K562 (cell line): ENCODE results near the gene RNF152. TPM values are rescaled to one million over a fixed set of nuclear protein-coding genes. Genes with fewer than 3 reads are reported as not detected.

Experiments
- CBFA2T3 ChIP-seq: fragments of 450-650 bp; IDR thresholded peaks from 2 replicates; pipeline ENCODE4 v1.6.1; 2017
- CREB5 ChIP-seq: fragments of 250-450 bp; sonication (Bioruptor Pico); IDR thresholded peaks from 2 replicates; pipeline ENCODE4 v1.5.0; 2020; ENCODE audit warnings: mild to moderate bottlenecking
- ELF4 ChIP-seq: fragments of 450-650 bp; formaldehyde crosslinking; IDR thresholded peaks from 2 replicates; pipeline ENCODE4 v1.4.0; 2022; ENCODE audit warnings: missing genetic modification characterization
- EWSR1 ChIP-seq: fragments of 450-650 bp; IDR thresholded peaks from 2 replicates; pipeline ENCODE4 v1.6.1; 2018; ENCODE audit warnings: borderline replicate concordance, mild to moderate bottlenecking, low read depth, moderate library complexity; ENCODE audit not compliant: partially characterized antibody
- EZH2 ChIP-seq: IDR thresholded peaks from 2 replicates; pipeline ENCODE4 v1.6.1; 2012; ENCODE audit warnings: low read depth, mild to moderate bottlenecking, inconsistent platforms, low read length, borderline replicate concordance
- FOXP4 ChIP-seq: sonication (generic); formaldehyde crosslinking; IDR thresholded peaks from 2 replicates; pipeline ENCODE4 v1.8.0; 2022; ENCODE audit warnings: mild to moderate bottlenecking, missing genetic modification reagents, borderline replicate concordance
- GTF2F1 ChIP-seq: IDR thresholded peaks from 2 replicates; pipeline ENCODE4 v1.6.1; 2011; ENCODE audit warnings: low read depth, low read length, improper control_type of control experiment
- HNRNPUL1 ChIP-seq: fragments of 200-400 bp; formaldehyde crosslinking; IDR thresholded peaks from 2 replicates; pipeline ENCODE4 v1.6.1; 2017; ENCODE audit warnings: low read length
- IRF1 ChIP-seq: sonication (generic); formaldehyde crosslinking; IDR thresholded peaks from 2 replicates; pipeline ENCODE4 v1.8.0; 2022; ENCODE audit warnings: missing genetic modification reagents, mild to moderate bottlenecking, borderline replicate concordance
- NFIC ChIP-seq: fragments of 450-650 bp; IDR thresholded peaks from 2 replicates; pipeline ENCODE4 v1.6.1; 2017; ENCODE audit warnings: mild to moderate bottlenecking, inconsistent platforms
- POLR3G ChIP-seq: IDR thresholded peaks from 2 replicates; pipeline ENCODE4 v1.6.1; 2011; ENCODE audit not compliant: insufficient read length, insufficient replicate concordance; ENCODE audit errors: extremely low read depth
- PREB ChIP-seq: sonication (generic); formaldehyde crosslinking; IDR thresholded peaks from 2 replicates; pipeline ENCODE4 v1.8.1; 2023; ENCODE audit warnings: mild to moderate bottlenecking, missing genetic modification reagents
- RBM15 ChIP-seq: fragments of 200-400 bp; formaldehyde crosslinking; IDR thresholded peaks from 2 replicates; pipeline ENCODE4 v1.6.1; 2018; ENCODE audit warnings: mild to moderate bottlenecking, low read length, moderate library complexity; ENCODE audit not compliant: insufficient read depth
- RBM17 ChIP-seq: fragments of 200-400 bp; formaldehyde crosslinking; IDR thresholded peaks from 2 replicates; pipeline ENCODE4 v1.6.1; 2017; ENCODE audit warnings: low read depth, mild to moderate bottlenecking, low read length, borderline replicate concordance
- TGIF2 ChIP-seq: sonication (generic); formaldehyde crosslinking; IDR thresholded peaks from 2 replicates; pipeline ENCODE4 v1.8.1; 2022; ENCODE audit warnings: mild to moderate bottlenecking, missing genetic modification reagents, moderate library complexity
- ZBTB7A ChIP-seq: IDR thresholded peaks from 2 replicates; pipeline ENCODE4 v1.6.1; 2011; ENCODE audit warnings: low read depth, mild to moderate bottlenecking, low read length, moderate library complexity, borderline replicate concordance; ENCODE audit not compliant: control insufficient read depth
- ZMIZ1 ChIP-seq, 2 experiments: fragments of 150-350 bp in 1 of 2; IDR thresholded peaks; 2 replicates each; pipeline ENCODE4 v1.6.1; 2012 to 2016; ENCODE audit warnings: low read depth in 2 of 2, low read length in 2 of 2, mild to moderate bottlenecking in 1 of 2, moderate library complexity in 1 of 2
- ZNF695 ChIP-seq: fragments of 450-650 bp; formaldehyde crosslinking; IDR thresholded peaks from 2 replicates; pipeline ENCODE4 v1.4.0; 2020; ENCODE audit warnings: mild to moderate bottlenecking, moderate library complexity
- ZNF696 ChIP-seq: fragments of 250-450 bp; sonication (Bioruptor Pico); conservative IDR thresholded peaks from 2 replicates; pipeline ENCODE4 v1.4.0; 2020; ENCODE audit warnings: mild to moderate bottlenecking, moderate library complexity
- ZZZ3 ChIP-seq: fragments of 450-650 bp; IDR thresholded peaks from 2 replicates; pipeline ENCODE4 v1.6.1; 2016; ENCODE audit warnings: antibody characterized with exemption, mild to moderate bottlenecking, moderate library complexity
- polyA plus RNA-seq, 8 experiments: library from polyadenylated mRNA; depleted of rRNA in 4 of 8; stranded (reverse) in 5 of 8; unstranded in 3 of 8; fragments of >200 nt; fragmentation: Nextera tagmentation in 2 of 8; fragmentation: Illumina TruSeq in 1 of 8; extraction: Ambion mirVana in 2 of 8; extraction: Trizol in 1 of 8; gene quantifications; 2 replicates each; pipeline versions ENCODE4 v1.2.1 to v1.2.3, GENCODE V29; 2011 to 2014; ENCODE audit warnings: inconsistent platforms in 1 of 8, missing spikeins in 1 of 8
- total RNA-seq, 7 experiments: library from RNA; depleted of rRNA in 6 of 7; stranded (reverse); fragments of >200 nt in 6 of 7; fragmentation: Illumina TruSeq in 2 of 7; extraction: Trizol in 2 of 7; gene quantifications; 2 replicates each; pipeline versions ENCODE4 v1.2.1 to v1.2.3, GENCODE V29; 2011 to 2021; ENCODE audit warnings: low replicate concordance in 1 of 7

RNF152 gene
- total and polyA plus RNA-seq, 9 of the 15 experiments (the other 6 are each of a cell fraction or from before 2014, with no cell fraction given): 0.04 to 0.05 TPM; not detected in 7

GRCh38 chr18:61921621-61922235 lies 28.9 kb upstream of the RNF152 start (continued):
- TF ChIP-seq ZMIZ1 (IDR thresholded peaks at IDR 0.05; ENCODE audit: low read depth in 2 of 2, low read length in 2 of 2) (no peak), EZH2 (no peak), PREB (no peak), ZNF696 (CRISPR knock-in tag) (no peak), ELF4 (CRISPR knock-in tag) (no peak), IRF1 (no peak), ZZZ3 (no peak), ZBTB7A (no peak), FOXP4 (CRISPR knock-in tag) (no peak), NFIC (no peak), CREB5 (CRISPR knock-in tag) (no peak), HNRNPUL1 (no peak), CBFA2T3 (peak; percentile 45), EWSR1 (no peak), RBM17 (no peak), RBM15 (no peak), ZNF695 (CRISPR knock-in tag) (no peak), POLR3G (no peak), GTF2F1 (no peak), TGIF2 (CRISPR knock-in tag) (no peak)
